DND-41 (cell line): ENCODE measurements around the gene LINC01488.

Experiments
- ATAC-seq: fragments of 200-7000 bp; cut with Tn5 transposase; 3 replicates; pipeline ENCODE4 v1.9.1; 2021; ENCODE audit warnings: low read depth; ENCODE audit not compliant: insufficient read depth
- DNase-seq: peaks from one replicate; pipeline ENCODE4 v3.0.0-alpha.2; 2020
- H2AFZ ChIP-seq: 2 replicates; pipeline ENCODE4 v1.6.0; 2012; ENCODE audit warnings: low read depth, low read length
- H3K27ac ChIP-seq: 2 replicates; pipeline ENCODE4 v1.5.1; 2012; ENCODE audit warnings: low read length, inconsistent platforms
- H3K27me3 ChIP-seq: fragments of 200-600 bp; sonication (generic); 2 replicates; pipeline ENCODE4 v1.6.0; 2012; ENCODE audit warnings: low read length, mild to moderate bottlenecking, inconsistent platforms; ENCODE audit not compliant: insufficient read depth, poor library complexity
- H3K36me3 ChIP-seq: 2 replicates; pipeline ENCODE4 v1.5.1; 2012; ENCODE audit warnings: low read length, inconsistent platforms; ENCODE audit not compliant: insufficient read depth
- H3K4me1 ChIP-seq: 2 replicates; pipeline ENCODE4 v1.5.1; 2012; ENCODE audit warnings: mild to moderate bottlenecking, low read length; ENCODE audit not compliant: insufficient read depth
- H3K4me2 ChIP-seq: 2 replicates; pipeline ENCODE4 v1.6.0; 2012; ENCODE audit warnings: mild to moderate bottlenecking, moderate library complexity, low read length, inconsistent platforms; ENCODE audit not compliant: insufficient read depth
- H3K4me3 ChIP-seq, 2 experiments: fragments of 200-600 bp in 1 of 2; shearing (Covaris generic) in 1 of 2; 2 replicates each; pipeline ENCODE4 v1.5.1; 2012 to 2016; ENCODE audit warnings: inconsistent platforms in 2 of 2, low read length in 2 of 2, mild to moderate bottlenecking in 2 of 2, low read depth in 1 of 2, moderate library complexity in 1 of 2
- H3K79me2 ChIP-seq: 2 replicates; pipeline ENCODE4 v1.6.0; 2012; ENCODE audit warnings: low read length, inconsistent platforms; ENCODE audit not compliant: insufficient read depth
- H3K9ac ChIP-seq: 2 replicates; pipeline ENCODE4 v1.6.0; 2012; ENCODE audit warnings: low read depth, mild to moderate bottlenecking, inconsistent platforms, low read length, moderate library complexity
- H3K9me3 ChIP-seq: 2 replicates; pipeline ENCODE4 v1.5.1; 2012; ENCODE audit warnings: low read length, moderate library complexity, mild to moderate bottlenecking, inconsistent platforms; ENCODE audit not compliant: insufficient read depth, severe bottlenecking
- H4K20me1 ChIP-seq: 2 replicates; pipeline ENCODE4 v1.6.0; 2012; ENCODE audit warnings: low read length; ENCODE audit not compliant: insufficient read depth
- CTCF ChIP-seq: IDR thresholded peaks from 2 replicates; pipeline ENCODE4 v1.5.1; 2012; ENCODE audit warnings: borderline replicate concordance, low read length, moderate library complexity, mild to moderate bottlenecking; ENCODE audit not compliant: poor library complexity, severe bottlenecking; ENCODE audit errors: extremely low read depth
- EZH2 ChIP-seq: IDR thresholded peaks from 3 replicates; pipeline ENCODE4 v1.6.1; 2012; ENCODE audit warnings: borderline replicate concordance, low read depth, mild to moderate bottlenecking, moderate library complexity, low read length, inconsistent platforms; ENCODE audit not compliant: severe bottlenecking

The LINC01488 gene

DNA sequence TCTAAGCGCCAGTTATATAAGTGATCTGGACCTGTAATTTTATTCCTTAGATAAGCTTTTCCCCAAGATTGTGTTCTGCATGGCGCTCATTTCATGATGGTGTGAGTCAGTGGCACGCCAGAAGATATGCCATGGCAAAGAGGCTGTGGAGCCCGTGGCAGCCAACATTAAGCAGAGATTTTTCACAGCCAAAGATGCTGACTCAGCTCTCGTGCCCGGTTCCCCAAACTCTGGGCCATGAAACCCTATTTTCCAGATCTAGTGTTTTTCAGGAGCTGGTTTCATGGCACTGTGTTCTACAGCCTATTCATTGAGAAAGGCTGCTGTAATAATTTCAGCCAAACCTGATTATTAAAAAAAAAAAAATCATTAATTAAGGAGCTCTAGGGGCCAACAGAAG, 15.4 kb upstream of the LINC01488 start:
- no peaks in the 10 kb centered on the region for H3K36me3 ChIP-seq
- H3K4me3 ChIP-seq, result no peak overlapping the region
- no peak overlapping the region for H3K9ac ChIP-seq
- ATAC-seq (no peak), DNase-seq (no peak)
- no peaks in the 10 kb centered on the region for H3K27me3 ChIP-seq
- H3K27ac ChIP-seq, result no peak overlapping the region
- no peaks in the 10 kb centered on the region for H3K79me2 ChIP-seq
- no peak overlapping the region for H2AFZ ChIP-seq
- TF ChIP-seq EZH2 (no peak), CTCF (no peak)
- peaks cover 2% of the 10 kb centered on the region; the same call in 1 of the 2 replicates for H4K20me1 ChIP-seq
- no peak overlapping the region for H3K4me2 ChIP-seq
- peaks cover 3% of the 10 kb centered on the region for H3K9me3 ChIP-seq
- H3K4me1 ChIP-seq, result no peaks in the 10 kb centered on the region

GRCh38 chr11:69467196-69467595, 14.3 kb upstream of the LINC01488 start:
- Histone ChIP-seq H3K36me3 (no peaks in the 10 kb centered on the region), H3K9me3 (no peaks in the 10 kb centered on the region), H4K20me1 (peaks cover 2% of the 10 kb centered on the region; the same call in 1 of the 2 replicates), H3K9ac (no peak overlapping the region), H3K4me2 (no peak overlapping the region), H2AFZ (no peak overlapping the region), H3K27me3 (no peaks in the 10 kb centered on the region), H3K27ac (no peak overlapping the region), H3K79me2 (no peaks in the 10 kb centered on the region), H3K4me3 (no peak overlapping the region), H3K4me1 (no peaks in the 10 kb centered on the region)
- ATAC-seq, result no peak
- TF ChIP-seq CTCF (no peak), EZH2 (no peak)
- no peak for DNase-seq

GRCh38 chr11:69467646-69468045, 13.8 kb upstream of the LINC01488 start:
- H3K9ac ChIP-seq, result no peak overlapping the region
- H3K27ac ChIP-seq, result no peak overlapping the region
- H3K4me1 ChIP-seq, result no peaks in the 10 kb centered on the region
- no peak overlapping the region for H3K4me3 ChIP-seq
- TF ChIP-seq EZH2, result no peak
- TF ChIP-seq CTCF, result no peak
- H4K20me1 ChIP-seq, result peaks cover 2% of the 10 kb centered on the region; the same call in 1 of the 2 replicates
- ATAC-seq, result no peak
- no peak overlapping the region for H3K4me2 ChIP-seq
- DNase-seq, result no peak
- H3K79me2 ChIP-seq, result no peaks in the 10 kb centered on the region
- no peaks in the 10 kb centered on the region for H3K36me3 ChIP-seq
- H2AFZ ChIP-seq, result no peak overlapping the region
- H3K27me3 ChIP-seq, result no peaks in the 10 kb centered on the region
- no peaks in the 10 kb centered on the region for H3K9me3 ChIP-seq

DNA sequence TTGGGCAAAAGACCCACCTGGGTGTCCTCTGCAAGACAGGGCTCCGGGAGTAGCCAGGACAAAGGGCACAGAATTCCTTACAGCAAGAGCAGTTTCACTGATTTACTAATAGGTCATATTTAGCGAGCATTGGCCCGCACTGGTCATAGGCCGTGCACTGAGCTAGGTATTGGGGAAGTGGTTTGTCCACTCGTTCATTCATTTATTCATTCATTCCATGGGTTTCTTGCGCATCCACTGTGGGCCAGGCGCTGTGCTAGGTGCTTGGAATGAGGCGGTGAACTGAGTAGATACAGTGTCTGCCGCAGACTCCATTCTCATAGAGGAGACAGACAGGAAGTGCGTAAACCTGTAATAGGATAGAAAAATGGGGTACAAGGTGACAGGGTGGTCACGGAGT, 13.2 kb upstream of the LINC01488 start:
- H3K36me3 ChIP-seq, result no peaks in the 10 kb centered on the region
- ATAC-seq, result no peak
- DNase-seq, result no peak
- no peak for TF ChIP-seq EZH2
- TF ChIP-seq CTCF, result no peak
- no peaks in the 10 kb centered on the region for H3K79me2 ChIP-seq
- no peak overlapping the region for H3K4me2 ChIP-seq
- no peaks in the 10 kb centered on the region for H3K27me3 ChIP-seq
- no peaks in the 10 kb centered on the region for H3K9me3 ChIP-seq
- peaks cover under 1% of the 10 kb centered on the region; the same call in 1 of the 2 replicates for H4K20me1 ChIP-seq
- no peaks in the 10 kb centered on the region for H3K4me1 ChIP-seq
- no peak overlapping the region for H2AFZ ChIP-seq
- no peak overlapping the region for H3K4me3 ChIP-seq
- H3K27ac ChIP-seq, result no peak overlapping the region
- H3K9ac ChIP-seq, result no peak overlapping the region
